Measurements from ENCODE around the gene NRCAM.

DNA sequence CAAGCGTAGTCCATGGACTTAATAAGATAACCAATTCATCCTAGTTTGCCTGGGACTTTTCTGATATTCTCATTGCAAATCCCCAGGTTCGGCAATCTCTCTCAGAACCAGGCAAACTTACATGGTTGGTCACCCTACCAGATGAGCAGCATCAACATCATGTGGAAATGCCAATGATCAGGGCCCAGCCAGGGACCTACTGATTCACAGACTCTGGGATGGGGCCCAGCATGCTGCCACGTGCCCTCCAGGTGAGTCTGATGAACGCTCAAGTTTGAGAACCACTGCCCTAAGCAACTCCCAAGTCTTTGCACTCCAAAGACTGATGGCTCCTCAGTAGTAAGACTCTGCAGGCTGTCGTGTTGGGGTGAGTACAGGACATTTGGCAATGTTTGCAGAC, 328.8 kb downstream of the NRCAM start:
- TF ChIP-seq, protein P1, sequence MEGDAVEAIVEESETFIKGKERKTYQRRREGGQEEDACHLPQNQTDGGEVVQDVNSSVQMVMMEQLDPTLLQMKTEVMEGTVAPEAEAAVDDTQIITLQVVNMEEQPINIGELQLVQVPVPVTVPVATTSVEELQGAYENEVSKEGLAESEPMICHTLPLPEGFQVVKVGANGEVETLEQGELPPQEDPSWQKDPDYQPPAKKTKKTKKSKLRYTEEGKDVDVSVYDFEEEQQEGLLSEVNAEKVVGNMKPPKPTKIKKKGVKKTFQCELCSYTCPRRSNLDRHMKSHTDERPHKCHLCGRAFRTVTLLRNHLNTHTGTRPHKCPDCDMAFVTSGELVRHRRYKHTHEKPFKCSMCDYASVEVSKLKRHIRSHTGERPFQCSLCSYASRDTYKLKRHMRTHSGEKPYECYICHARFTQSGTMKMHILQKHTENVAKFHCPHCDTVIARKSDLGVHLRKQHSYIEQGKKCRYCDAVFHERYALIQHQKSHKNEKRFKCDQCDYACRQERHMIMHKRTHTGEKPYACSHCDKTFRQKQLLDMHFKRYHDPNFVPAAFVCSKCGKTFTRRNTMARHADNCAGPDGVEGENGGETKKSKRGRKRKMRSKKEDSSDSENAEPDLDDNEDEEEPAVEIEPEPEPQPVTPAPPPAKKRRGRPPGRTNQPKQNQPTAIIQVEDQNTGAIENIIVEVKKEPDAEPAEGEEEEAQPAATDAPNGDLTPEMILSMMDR (IDR thresholded peaks at IDR 0.05), result no peak
- TF ChIP-seq POLR2AphosphoS5 (IDR thresholded peaks at IDR 0.05) (no peak), POLR2A (IDR thresholded peaks at IDR 0.05) (no peak)

All from sigmoid colon (tissue), 4 donors.